ENCODE measurements around the gene MRPS23.

DNA sequence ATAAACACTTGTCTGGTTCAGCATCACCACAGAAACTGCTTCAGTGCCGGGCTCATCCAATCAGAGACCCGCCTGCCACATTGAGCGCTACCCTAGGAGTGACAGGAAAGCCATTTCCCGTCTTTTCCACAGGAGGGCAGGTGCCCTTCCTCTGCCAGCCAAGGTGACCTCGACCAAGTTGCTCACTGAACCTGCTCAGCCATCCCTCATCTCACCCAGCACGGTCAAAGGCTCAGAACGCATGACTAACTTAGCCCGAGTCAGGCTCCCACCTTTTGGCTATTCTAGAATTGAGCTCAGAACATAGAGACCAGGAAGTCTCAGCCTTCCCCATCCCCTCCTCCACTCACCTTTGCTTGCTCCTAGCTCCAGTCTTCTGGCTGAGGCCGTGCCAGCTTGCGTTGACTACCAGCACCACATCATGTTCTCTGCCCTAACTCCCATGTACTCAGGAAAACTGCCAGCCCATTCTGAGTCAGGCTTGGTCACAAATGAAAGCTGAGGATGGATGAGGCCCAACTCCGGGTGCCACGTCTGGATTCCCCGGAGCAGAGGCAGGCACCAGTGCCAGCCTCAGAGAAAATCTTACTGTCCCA is 15.6 kb downstream of the MRPS23 start:
- TF ChIP-seq, protein P1, sequence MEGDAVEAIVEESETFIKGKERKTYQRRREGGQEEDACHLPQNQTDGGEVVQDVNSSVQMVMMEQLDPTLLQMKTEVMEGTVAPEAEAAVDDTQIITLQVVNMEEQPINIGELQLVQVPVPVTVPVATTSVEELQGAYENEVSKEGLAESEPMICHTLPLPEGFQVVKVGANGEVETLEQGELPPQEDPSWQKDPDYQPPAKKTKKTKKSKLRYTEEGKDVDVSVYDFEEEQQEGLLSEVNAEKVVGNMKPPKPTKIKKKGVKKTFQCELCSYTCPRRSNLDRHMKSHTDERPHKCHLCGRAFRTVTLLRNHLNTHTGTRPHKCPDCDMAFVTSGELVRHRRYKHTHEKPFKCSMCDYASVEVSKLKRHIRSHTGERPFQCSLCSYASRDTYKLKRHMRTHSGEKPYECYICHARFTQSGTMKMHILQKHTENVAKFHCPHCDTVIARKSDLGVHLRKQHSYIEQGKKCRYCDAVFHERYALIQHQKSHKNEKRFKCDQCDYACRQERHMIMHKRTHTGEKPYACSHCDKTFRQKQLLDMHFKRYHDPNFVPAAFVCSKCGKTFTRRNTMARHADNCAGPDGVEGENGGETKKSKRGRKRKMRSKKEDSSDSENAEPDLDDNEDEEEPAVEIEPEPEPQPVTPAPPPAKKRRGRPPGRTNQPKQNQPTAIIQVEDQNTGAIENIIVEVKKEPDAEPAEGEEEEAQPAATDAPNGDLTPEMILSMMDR (IDR thresholded peaks at IDR 0.05; ENCODE audit: low read depth, low read length), result no peak
- no peak for TF ChIP-seq POLR2A (IDR thresholded peaks at IDR 0.05; ENCODE audit: extremely low read depth, insufficient read length)

All from NB4 (cell line).